ENCODE data around the gene ZNF638.

ZNF638 gene

GRCh38 chr2:71336802-71337201 is 5.2 kb downstream of the ZNF638 start:
- no peak for DNase-seq (ENCODE audit: low read depth in 2 of 2)

- no peak for DNase-seq (ENCODE audit: low read depth in 2 of 2)
Measured at GRCh38 chr2:71337776-71338175, 6.2 kb downstream of the ZNF638 start.

- no peak for DNase-seq (ENCODE audit: low read depth in 2 of 2)
Measured at GRCh38 chr2:71339685-71340084, 8.1 kb downstream of the ZNF638 start.

GRCh38 chr2:71340176-71340575 is 8.6 kb downstream of the ZNF638 start:
- no peak for DNase-seq (ENCODE audit: low read depth in 2 of 2)

- no peak for DNase-seq (ENCODE audit: low read depth in 2 of 2)
Measured at GRCh38 chr2:71341645-71342044, 10.1 kb downstream of the ZNF638 start.

- DNase-seq (ENCODE audit: low read depth in 2 of 2), result no peak
Measured at GRCh38 chr2:71346065-71346464, 14.5 kb downstream of the ZNF638 start.

- no peak for DNase-seq (ENCODE audit: low read depth in 2 of 2)
Measured at GRCh38 chr2:71347517-71347916, 15.9 kb downstream of the ZNF638 start.

- no peak for DNase-seq (ENCODE audit: low read depth in 2 of 2)
Measured at GRCh38 chr2:71348302-71348701, 16.7 kb downstream of the ZNF638 start.

GRCh38 chr2:71353248-71353647 is 21.7 kb downstream of the ZNF638 start:
- DNase-seq (ENCODE audit: low read depth in 2 of 2), result no peak

GRCh38 chr2:71358931-71359671 is 27.5 kb downstream of the ZNF638 start:
- DNase-seq (ENCODE audit: low read depth in 2 of 2), result no peak

GRCh38 chr2:71360434-71360975 is 28.9 kb downstream of the ZNF638 start:
- no peak for DNase-seq (ENCODE audit: low read depth in 2 of 2)

GRCh38 chr2:71361631-71362030 is 30.0 kb downstream of the ZNF638 start:
- no peak for DNase-seq (ENCODE audit: low read depth in 2 of 2)

- DNase-seq (ENCODE audit: low read depth in 2 of 2), result no peak
Measured at GRCh38 chr2:71362447-71362846, 30.9 kb downstream of the ZNF638 start.

GRCh38 chr2:71370015-71370414 is 38.4 kb downstream of the ZNF638 start:
- no peak for DNase-seq (ENCODE audit: low read depth in 2 of 2)

- DNase-seq (ENCODE audit: low read depth in 2 of 2), result no peak
Measured at GRCh38 chr2:71372042-71372441, 40.5 kb downstream of the ZNF638 start.

- no peak for DNase-seq (ENCODE audit: low read depth in 2 of 2)
Measured at GRCh38 chr2:71379086-71379485, 47.5 kb downstream of the ZNF638 start.

- no peak for DNase-seq (ENCODE audit: low read depth in 2 of 2)
Measured at GRCh38 chr2:71380665-71381064, 49.1 kb downstream of the ZNF638 start.

GRCh38 chr2:71385012-71385411 is 53.4 kb downstream of the ZNF638 start:
- DNase-seq (ENCODE audit: low read depth in 2 of 2), result no peak

GRCh38 chr2:71388214-71388613 is 56.6 kb downstream of the ZNF638 start:
- DNase-seq (ENCODE audit: low read depth in 2 of 2), result no peak

GRCh38 chr2:71389384-71390072 is 57.9 kb downstream of the ZNF638 start:
- DNase-seq (ENCODE audit: low read depth in 2 of 2), result no peak

GRCh38 chr2:71393216-71393615 is 61.6 kb downstream of the ZNF638 start:
- DNase-seq (ENCODE audit: low read depth in 2 of 2), result no peak

GRCh38 chr2:71395471-71395870 is 63.9 kb downstream of the ZNF638 start:
- DNase-seq (ENCODE audit: low read depth in 2 of 2), result no peak

GRCh38 chr2:71402427-71402826 is 70.8 kb downstream of the ZNF638 start:
- no peak for DNase-seq (ENCODE audit: low read depth in 2 of 2)

All from stimulated activated CD8-positive, alpha-beta memory T cell treated with anti-CD3 and anti-CD28 coated beads, Interleukin-7, amount 100 ng/mL, for 1 hour (primary cell).